RWPE1 (cell line): ENCODE data around the gene BPIFB3.
"Not testable (repeated sequence)": the region's sequence is repeated elsewhere in the genome, so short reads cannot be mapped to it uniquely, and the experiment has no call there.

Experiments used
- CTCF ChIA-PET: fragments of 350-600 bp; sonication (Branson Sonifier 250); formaldehyde crosslinking; extraction: SDS; loops from one replicate; lab custom pipeline; 2021; lab: Yijun Ruan, JAX
- POLR2A ChIA-PET: fragments of 400-600 bp; formaldehyde crosslinking; extraction: SDS; loops from one replicate; lab custom pipeline; 2020; ENCODE audit warnings: antibody characterized with exemption; ENCODE audit not compliant: low non-redundant PET; lab: Yijun Ruan, JAX
- DNase-seq: peaks from one replicate; pipeline ENCODE4 v3.0.0; 2012; ENCODE audit warnings: low spot score
- H3K27ac ChIP-seq: fragments of 450-650 bp; 2 replicates; pipeline ENCODE4 v1.5.1; 2017
- TF ChIP-seq, protein P1 (sequence below): fragments of 450-650 bp; conservative IDR thresholded peaks from 2 replicates; pipeline ENCODE4 v1.5.1; 2017; ENCODE audit warnings: low read depth, mild to moderate bottlenecking

The BPIFB3 gene

DNA sequence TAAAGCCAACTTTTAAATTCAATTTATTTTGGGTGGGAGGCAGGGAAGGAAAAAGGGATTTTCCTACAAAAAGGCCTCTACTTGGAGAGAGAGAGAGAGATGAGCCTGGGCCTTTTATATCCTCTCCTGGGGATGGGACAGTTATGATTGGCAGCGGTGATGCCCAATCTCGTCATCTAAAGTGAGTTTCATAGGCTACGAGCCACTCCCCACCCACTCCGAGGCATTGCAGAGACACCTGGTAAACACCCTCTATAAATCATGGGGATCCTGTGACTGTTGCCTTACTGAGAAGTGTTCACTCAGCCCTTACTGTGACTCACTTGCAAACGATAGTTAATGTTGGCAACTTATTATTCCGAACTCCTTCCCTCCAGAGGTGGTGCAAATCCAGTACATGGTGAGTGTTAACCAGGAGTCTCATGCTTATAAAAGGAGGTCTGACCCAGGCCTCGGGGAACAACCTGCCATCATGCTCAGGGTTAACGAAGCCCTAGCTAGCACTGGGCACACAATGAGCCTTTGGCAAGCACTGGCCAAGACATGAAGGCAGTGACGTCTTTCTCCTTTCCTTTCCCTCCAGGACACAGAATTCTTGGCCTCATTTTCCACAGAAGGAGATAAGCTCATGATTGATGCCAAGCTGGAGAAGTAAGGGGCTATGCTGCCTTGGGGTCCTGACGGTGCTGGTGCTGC lies 46.3 kb downstream of the BPIFB3 start:
- TF ChIP-seq, protein P1, sequence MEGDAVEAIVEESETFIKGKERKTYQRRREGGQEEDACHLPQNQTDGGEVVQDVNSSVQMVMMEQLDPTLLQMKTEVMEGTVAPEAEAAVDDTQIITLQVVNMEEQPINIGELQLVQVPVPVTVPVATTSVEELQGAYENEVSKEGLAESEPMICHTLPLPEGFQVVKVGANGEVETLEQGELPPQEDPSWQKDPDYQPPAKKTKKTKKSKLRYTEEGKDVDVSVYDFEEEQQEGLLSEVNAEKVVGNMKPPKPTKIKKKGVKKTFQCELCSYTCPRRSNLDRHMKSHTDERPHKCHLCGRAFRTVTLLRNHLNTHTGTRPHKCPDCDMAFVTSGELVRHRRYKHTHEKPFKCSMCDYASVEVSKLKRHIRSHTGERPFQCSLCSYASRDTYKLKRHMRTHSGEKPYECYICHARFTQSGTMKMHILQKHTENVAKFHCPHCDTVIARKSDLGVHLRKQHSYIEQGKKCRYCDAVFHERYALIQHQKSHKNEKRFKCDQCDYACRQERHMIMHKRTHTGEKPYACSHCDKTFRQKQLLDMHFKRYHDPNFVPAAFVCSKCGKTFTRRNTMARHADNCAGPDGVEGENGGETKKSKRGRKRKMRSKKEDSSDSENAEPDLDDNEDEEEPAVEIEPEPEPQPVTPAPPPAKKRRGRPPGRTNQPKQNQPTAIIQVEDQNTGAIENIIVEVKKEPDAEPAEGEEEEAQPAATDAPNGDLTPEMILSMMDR, result no peak

DNA sequence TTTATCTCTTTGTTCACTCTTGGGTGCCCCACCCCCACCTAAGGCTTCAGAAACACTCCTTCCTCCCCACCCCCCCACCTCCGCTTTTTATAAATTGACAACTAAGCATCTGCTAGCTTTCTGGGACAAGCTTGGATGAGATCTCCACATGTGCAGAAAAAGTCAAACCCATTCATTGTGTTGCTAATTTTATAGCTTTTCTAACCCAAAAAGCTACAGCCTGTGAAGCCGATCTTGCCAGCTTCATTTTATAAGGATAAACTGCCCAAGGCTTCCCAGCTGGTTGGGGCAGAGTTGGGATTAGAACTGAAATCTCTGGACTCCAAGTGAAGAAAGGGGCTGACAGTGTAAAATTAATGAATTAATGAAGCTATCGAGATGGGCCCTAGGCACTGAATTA lies 49.9 kb downstream of the BPIFB3 start:
- ChIA-PET POLR2A (no interaction called here), CTCF (interaction anchor here (0.6 to 1.3 kb wide), 2 partner anchors 8 to 153 kb away, joined by 3 to 9 read pairs; no protein-coding TSS in a partner anchor)
- TF ChIP-seq, protein P1, result no peak
- H3K27ac ChIP-seq, result no peak overlapping the region
- DNase-seq, result no peak

More for the DNA sequence above, 46.3 kb downstream of the BPIFB3 start:
- ChIA-PET CTCF (interaction anchor here (0.5 to 0.8 kb wide), 3 partner anchors 49 to 950 kb away, joined by 3 to 5 read pairs (median 3); no protein-coding TSS in a partner anchor), POLR2A (no interaction called here)
- H3K27ac ChIP-seq, result no peak overlapping the region
- peak; percentile 64 for DNase-seq

DNA sequence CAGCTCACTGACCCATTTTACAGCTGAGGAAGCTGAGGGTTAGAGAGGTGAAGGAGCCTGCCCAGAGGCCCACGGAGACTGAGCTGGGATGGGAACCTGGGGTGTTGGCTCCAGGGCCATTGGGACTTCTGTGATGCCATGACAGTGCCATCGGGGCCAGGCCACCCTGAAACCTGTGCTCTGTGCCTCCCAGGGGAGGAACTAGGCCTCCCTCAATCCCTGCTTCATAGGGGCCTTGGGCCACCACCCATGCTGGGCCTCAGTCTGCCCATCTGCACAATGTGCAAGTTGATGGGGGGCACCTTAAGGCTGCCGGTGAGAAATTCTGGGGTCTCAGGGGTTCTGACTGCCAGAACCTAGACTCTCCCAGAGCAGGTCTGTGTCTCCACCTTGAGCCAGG lies 50.6 kb downstream of the BPIFB3 start:
- no peak overlapping the region for H3K27ac ChIP-seq
- CTCF ChIA-PET, result interaction anchor here (0.6 to 1.3 kb wide), 2 partner anchors 8 to 154 kb away, joined by 3 to 9 read pairs; no protein-coding TSS in a partner anchor
- POLR2A ChIA-PET, result no interaction called here
- no peak for DNase-seq
- TF ChIP-seq, protein P1, result no peak

DNA sequence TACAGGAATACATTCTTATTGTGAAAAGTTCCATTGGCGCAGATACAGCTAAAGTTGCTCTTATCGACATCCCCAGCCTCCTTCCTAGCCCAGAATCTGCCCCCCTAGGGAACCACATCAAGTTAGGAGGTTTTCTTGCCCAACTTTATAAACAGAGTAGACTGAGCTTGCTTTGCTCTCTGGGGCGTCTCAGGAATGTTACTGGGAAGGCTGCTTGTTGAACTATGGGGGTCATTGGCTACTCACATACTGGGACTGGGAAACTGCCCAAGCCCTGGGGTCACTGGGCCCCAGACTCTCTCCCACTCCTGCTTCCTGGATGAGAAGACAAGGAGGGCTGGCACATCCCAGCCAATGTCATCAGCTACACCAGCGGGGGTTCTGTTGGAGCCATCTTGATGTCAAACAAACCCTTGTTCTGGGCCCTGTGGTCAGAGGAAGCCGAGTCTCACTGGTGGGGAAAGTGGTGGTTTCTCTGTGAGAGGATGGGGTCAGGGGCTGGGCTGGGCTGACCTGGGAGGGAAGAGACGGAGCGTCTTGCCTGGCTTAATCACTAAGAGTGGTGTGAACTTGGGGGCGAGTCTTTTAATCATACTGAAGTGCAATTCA lies 51.7 kb downstream of the BPIFB3 start:
- ChIA-PET POLR2A (interaction anchor here (0.6 kb wide), 1 partner anchor 46 kb away, joined by 3 read pairs; no protein-coding TSS in a partner anchor), CTCF (interaction anchor here (0.5 to 1.2 kb wide), 3 partner anchors 9 to 227 kb away, joined by 4 read pairs; no protein-coding TSS in a partner anchor)
- no peak overlapping the region for H3K27ac ChIP-seq
- TF ChIP-seq, protein P1, result no peak
- no peak for DNase-seq

DNA sequence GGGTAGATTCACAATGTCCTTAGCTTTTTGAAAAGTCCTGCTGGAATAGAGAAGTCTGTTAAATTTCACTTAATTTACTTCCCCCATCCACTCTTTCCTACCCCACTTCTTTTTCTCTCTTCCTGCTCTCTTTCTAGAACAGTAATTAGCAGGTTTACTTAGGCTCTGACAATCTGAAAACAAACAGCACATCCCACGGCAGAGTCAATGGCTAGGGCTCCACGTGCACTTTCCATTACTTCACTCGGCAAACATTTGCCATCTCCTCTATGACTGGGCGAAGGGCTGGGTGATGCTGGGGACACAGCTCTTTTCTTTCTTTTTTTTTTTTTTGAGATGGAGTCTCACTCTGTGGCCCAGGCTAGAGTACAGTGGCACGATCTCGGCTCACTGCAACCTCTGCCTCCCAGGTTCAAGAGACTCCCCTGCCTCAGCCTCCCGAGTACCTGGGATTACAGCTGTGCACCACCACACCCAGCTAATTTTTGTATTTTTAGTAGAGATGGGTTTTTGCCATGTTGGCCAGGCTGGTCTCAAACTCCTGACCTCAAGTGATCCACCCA lies 52.4 kb downstream of the BPIFB3 start:
- POLR2A ChIA-PET, DNase-seq, H3K27ac ChIP-seq: not testable (repeated sequence)
- CTCF ChIA-PET, result interaction anchor here (1.2 kb wide), 1 partner anchor 10 kb away, joined by 4 read pairs; no protein-coding TSS in a partner anchor

DNA sequence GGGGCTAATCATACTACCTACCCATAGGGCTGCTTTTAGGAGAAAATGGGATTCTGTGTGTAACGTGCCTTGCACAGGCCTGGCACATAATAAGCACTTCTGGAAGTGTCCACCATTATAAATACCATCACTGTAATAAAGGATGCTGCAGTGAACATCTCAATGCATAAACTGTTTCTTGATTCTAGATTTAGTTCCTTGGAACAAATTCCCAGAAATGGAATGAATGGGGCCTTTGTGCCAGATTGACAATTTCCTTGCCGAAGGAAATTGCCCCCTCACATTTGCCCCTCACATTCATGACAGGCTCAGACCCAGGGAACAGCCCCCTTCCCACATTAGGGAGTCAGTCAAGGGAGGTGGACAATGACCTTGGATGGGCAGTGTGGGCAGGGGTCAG lies 55.0 kb downstream of the BPIFB3 start:
- ChIA-PET CTCF (no interaction called here), POLR2A (no interaction called here)
- TF ChIP-seq, protein P1, result no peak
- no peak overlapping the region for H3K27ac ChIP-seq
- DNase-seq, result no peak
